NCI-H146 (cell line): ENCODE results near the gene PIN1.
A peak's percentile ranks its signal among the peaks of the same experiment; 100 is the strongest.
"Not testable (repeated sequence)": the region's sequence is repeated elsewhere in the genome, so short reads cannot be mapped to it uniquely, and the experiment has no call there.

ENCODE experiments used
- DNase-seq: peaks from one replicate; lab custom pipeline; 2025; lab: John Stamatoyannopoulos, UW

PIN1 gene

DNA sequence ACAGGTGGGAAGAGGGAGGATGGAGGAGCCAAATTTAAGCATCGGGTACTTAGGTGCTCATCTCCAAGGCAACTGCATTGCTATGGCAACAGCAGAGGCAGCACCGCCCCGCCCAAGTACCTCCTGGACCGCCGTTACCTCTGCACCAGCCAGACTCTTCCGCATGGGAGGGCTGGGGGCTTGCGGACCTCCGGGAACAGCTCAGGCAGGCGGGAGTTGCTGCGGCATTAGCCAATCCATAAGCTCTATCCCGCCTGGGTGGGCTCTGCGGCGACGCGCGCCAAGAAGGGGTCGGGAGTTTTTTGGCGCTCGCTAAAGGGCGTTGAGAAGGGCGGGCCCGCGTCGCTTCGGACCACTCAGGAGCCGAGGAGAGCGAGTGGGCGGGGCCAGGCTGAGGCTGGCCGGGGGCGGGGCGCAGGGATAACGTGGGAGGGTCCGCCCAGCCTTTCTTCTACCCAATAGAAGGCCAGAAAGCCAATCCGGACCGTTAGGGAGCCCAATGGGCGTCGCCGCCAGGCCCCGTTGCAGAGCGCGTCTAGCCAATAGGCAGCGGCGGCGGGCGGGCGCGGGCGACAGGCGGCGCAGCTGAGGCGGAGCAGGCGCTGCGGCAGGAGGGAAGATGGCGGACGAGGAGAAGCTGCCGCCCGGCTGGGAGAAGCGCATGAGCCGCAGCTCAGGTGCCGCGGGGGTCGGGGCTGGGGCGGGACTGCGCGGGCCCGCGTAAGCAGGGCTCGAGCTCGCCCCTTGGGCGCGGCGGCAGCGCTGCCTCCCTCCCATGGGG, at the start of gene PIN1:
TSS of gene PIN1 (plus strand) at position 593 of the 781 bp plus-strand sequence. CDS start at position 620, 27 bp downstream.
- peak; percentile 96 for DNase-seq

DNA sequence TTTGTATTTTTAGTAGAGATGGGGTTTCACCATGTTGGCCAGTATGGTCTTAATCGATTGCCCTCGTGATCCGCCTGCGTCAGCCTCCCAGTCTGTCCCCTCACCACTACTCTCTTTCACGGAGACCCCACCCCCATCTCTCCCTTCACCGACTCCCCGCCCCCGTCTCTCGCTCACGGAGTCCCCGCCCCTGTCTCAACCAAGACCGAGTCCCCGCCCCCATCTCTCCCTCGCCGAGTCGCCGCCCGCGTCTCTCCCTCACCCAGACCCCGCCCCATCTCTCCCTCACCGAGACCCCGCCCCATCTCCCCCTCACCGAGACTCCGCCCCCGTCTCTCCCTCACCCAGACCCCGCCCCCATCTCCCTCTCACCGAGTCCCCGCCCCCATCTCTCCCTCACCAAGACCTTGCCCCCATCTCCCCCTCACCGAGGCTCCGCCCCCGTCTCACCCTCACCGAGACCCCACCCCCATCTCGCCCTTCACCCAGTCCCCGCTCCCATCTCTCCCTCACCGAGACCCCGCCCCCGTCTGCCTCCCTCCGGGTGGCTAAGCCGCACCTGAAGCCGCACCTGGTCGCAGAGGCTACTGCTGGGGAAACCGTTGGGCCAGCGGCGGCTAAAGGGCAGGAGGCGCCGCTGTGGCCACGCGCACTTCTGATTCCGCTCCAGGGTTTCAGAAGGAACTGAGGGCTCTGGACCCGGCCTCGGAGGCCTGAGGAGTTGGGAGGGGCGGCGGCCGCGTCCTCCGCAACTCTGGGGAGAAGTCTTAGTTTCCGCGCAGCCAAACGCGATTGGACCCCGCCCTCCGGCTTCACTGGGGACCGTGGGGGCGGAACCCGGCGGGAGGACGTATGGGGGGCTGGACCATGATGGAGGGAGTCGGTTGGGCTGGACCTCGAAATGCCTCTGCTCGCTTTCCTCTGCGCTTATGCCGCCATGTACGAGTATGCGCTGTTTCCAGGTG, 49.5 kb upstream of the PIN1 start:
- peak; percentile 99 for DNase-seq

DNA sequence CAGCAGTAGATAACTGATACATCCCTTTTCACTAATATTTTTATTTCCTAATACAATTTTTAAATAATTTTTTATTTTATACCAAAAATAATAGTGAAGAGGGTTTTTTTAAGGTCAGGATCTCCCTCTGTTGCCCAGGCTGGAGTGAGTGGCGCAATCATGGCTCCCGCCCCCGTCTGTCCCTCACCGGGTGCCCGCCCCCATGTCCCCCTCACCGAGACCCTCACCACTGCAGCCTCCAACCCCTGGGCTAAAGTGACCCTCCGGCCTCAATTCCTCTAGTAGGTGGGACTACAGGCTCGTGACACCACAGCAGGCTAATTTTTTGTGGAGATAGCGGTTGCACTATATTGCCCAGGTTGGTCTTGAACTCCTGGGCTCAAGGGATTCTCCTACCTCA, 48.8 kb upstream of the PIN1 start:
- DNase-seq = no peak

DNA sequence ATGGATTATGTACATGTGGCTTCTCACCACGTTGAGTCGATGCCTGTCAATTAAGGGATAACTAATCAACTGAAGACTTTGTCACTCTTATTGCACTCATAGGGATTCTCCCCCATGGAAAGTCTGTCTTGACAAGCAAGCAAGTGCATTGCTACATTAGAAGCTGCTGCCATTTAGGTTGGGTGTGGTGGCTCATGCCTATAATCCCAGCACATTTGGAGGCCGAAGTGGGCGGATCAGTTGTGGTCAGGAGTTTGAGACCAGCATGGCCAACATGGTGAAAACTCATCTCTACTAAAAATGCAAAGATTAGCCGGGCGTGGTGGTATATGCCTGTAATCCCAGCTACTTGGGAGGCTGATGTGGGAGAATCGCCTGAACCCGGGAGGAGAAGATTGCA, 48.3 kb upstream of the PIN1 start:
- DNase-seq = no peak

DNA sequence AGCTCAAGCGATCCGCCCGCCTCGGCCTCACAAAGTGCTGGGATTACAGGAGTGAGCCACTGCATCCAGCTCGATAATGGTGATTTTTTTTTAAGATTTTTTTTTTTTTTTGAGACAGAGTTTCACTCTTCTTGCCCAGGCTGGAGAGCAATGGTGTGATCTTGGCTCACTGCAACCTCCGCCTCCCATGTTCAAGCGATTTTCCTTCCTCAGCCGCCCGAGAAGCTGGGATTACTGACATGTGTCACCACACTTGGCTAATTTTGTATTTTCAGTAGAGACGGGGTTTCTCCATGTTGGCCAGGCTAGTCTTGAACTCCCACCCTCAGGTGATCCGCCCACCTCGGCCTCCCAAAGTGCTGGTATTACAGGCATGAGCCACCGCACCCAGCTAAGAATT, 46.5 kb upstream of the PIN1 start:
- not testable (repeated sequence) for DNase-seq

DNA sequence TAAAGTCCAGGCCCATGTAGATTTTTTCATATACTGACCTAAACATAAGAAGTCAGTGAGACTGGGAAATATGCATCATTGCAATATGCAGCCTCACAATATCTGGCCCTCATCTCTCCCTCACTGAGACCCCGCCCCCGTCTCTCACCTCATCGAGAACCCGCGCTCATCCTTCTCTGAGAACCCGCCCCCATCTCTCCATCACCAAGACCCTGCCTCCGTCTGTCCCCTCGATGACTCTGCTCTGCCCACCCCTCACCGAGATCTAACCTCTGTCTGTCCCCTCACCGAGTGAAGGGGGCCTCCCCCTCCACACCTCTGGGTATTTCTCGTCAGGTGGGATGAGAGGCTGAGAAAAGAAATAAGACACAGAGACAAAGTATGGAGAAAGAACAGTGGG, 46.1 kb upstream of the PIN1 start:
- DNase-seq = no peak

DNA sequence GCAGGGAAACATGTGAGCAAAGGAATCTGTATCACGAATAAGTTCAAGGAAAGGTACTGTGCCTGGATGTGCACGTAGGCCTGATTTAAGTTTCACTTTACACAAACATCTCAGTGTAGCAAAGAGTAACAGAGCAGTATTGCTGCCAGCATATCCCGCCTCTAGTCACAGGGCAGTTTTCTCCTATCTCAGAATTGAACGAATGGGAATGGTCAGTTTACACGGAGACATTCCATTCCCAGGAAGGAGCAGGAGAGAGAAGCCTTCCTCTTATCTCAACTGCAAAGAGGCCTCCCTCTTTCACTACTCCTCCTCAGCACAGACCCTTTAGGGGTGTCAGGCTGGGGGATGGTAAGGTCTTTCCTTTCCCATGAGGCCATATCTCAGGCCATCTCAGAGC, 45.5 kb upstream of the PIN1 start:
- not testable (repeated sequence) for DNase-seq

DNA sequence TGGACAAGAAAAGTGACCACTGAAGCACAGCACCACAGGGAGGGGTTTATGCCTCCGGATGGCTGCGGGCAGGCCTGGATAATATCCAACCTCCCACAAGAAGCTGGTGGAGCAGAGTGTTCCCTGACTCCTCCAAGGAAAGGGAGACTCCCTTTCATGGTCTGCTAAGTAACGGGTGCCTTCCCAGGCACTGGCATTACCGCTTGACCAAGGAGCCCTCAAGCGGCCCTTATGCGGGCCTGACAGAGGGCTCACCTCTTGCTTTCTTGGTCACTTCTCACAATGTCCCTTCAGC, 44.1 kb upstream of the PIN1 start:
- DNase-seq = not testable (repeated sequence)

DNA sequence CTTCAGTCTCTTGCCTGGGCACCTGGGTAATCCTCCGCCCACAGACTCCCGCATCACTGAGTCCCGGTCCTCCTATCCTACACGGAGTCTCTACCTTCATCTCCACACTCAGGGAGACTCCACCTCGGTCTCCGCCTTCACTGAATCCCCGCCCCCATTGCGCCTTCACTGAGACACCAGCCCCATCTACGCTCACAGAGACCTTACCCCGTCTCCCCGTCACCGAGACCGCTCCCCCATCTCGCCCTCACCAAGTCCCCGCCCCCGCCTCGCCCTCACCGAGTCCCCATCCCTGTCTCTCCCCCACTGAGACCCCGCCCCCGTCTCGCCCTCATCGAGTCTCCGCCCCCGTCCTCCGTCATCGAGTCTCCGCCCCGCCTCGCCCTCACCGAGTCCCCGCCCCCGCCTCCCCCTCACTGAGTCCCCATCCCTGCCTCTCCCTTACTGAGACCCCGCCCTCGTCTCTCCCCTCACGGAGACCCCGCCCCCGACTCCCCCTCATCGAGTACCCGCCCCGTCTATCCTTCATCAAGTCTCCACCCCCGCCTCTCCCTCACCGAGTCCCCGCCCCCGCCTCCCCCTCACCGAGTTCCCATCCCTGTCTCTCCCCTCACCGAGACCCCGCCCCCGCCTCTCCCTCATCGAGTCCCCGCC, 43.4 kb upstream of the PIN1 start:
- peak; percentile 96 for DNase-seq

DNA sequence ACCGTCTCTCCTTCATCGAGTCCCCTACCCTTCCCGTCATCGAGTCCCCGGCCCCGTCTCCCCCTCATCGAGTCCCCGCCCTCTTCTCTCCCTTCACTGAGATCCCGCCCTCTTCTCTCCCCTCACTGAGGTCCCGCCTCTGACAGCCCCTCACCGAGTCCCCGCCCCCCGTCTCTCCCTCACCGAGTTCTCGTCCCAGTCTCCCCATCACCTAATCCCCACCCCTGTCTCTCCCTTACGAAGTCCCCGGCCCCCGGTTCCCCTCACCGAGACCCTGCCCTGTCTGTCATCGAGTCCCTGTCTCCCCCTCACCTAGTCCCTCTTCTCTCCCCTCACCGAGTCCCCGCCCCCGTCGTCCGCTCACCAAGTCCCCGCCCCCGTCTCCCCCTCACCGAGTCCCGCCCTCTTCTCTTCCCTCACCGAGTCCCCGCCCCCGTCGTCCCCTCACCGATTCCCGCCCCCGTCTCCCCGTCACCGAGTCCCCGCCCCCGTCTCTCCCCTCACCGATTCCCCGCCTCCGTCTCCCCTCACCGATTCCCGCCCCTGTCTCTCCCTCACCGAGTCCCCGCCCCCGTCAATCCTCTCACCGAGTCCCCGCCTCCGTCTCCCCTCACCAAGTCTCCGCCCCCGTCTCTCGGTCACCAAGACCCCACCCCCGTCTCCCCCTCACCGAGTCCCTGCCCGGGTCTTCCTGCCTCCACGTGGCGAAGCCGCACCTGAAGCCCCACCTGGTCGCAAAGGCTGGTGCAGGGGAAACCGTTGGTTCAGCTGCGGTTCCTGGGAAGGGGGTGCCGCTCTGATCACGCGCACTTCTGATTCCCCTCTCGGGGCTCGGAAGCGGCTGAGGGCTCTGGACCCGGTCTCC, 42.7 kb upstream of the PIN1 start:
- peak; percentile 94 for DNase-seq

DNA sequence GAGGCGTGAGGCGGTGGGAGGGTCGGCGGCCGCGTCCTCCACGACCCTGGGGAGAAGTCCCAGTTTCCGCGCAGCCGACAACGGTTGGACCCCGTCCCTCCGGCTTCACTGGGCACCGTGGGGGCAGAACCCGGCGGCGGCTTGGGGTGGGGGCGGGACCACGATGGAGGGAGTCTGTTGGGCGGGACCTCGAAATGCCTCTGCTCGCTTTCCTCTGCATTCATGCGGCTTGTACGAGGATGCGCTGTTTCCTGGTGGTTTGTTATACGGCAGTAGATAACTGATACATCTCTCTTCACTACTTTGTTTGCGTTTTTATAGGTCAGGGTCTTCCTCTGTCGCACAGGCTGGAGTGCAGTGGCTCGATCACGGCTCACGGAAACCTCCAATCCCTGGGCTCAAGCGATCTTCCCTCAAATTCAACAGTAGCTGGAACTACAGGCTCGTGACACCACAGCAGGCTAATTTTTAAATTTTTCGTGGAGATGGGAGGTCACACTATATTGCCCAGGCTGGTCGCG, 42.0 kb upstream of the PIN1 start:
- peak; percentile 53 for DNase-seq

DNA sequence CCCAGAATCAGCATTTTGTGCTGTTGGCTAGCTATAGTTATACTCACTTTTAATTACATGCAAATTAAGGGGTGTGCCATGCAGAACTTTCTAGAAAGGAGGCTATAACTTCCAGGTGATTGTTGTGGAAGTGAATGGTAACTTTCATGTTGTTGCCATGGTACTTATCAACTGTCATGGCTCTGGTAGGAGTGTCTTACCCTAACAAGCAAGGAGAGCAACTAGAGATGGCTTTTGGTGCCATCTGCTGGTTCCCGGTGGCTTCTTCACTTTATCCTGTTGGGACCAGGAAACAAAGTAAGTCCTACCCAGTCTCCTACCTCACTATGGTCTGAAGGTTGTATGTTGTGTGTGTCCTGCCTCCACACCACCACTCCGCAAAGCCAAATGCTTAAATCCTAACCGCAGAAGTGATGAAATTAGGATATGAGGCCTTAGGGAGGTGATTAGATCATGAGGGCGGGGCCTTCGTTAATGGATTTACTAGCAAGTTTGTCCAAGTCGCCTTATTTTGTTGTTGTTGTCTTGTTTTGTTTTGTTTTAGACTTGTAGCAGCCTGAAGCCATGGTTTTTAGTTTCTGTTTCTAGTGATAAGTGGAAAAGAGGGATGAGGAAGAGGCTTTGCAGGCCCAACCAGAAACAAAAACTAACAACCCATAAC, 38.9 kb upstream of the PIN1 start:
- DNase-seq = peak; percentile 72

DNA sequence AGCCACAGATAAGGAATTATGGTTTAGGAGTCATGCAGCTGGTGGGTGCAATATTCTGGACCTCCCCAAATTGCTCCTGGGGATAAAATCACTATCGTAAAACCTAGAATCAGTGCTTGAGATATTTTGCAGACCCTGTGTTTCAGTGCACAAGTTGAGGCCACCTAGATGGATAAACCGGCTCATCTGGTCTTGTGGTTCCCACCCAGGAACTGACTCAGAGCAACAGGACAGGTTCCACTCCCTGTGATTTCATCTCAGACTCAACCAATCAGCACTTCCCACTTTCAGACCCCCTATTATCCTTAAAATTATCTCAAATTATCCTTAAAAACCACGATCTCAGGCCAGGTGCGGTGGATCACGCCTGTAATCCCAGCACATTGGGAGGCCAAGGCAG, 37.2 kb upstream of the PIN1 start:
- DNase-seq = no peak

DNA sequence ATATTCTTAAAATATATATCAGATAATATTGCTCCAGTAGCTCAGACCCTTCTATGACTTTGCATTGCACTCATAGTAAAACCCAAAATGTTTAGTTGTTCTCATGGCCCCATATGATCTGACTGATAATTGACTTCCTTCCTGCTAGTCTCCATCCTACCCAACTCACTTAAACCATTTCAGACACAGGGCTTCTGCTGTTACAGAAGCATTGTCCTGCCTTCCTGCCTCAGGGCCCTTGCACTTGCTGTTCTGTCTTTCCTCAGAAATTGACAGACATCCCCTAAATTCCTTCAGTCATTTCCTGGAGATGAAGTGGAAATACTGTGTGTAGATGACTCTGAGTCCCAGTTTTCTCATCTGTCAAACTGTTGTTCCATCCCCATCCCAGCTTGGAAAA, 36.0 kb upstream of the PIN1 start:
- DNase-seq = no peak

DNA sequence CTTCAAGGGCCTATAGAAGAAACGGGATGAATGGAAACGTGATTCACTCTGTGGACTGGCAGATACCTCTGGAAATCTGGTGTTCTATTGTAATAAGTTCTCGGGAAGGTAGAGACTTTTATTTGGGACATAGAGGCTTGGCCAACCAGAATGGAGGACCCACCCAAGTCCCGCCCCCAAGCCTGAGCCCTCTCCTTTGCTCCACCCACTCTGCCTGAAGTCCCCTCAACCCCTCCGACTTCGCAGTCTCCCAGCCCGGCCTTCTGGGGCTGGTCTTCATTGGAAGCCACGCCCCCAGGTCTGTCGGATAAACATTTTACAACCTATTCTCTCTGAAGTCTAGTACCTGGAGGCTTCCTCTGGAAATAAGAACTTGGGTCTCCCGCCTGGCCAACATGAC, 33.1 kb upstream of the PIN1 start:
- DNase-seq = no peak

DNA sequence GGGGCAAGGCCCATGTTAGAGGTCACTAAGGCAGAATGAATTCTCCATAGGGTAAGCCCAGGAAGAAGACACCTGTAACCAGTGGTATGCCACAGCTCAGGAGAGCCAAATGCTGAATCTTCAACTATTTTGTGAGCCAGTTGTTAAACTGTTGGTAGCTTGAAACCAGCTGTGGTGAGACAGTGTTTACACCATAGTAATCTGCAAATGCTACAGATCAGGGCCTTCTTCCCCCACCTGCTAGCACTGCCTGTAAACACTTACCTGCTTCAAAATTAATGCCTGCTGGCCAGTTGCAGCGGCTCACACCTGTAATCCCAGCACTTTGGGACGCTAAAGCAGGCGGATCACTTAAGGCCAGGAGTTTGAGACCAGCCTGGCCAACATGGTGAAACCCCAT, 28.3 kb upstream of the PIN1 start:
- no peak for DNase-seq

DNA sequence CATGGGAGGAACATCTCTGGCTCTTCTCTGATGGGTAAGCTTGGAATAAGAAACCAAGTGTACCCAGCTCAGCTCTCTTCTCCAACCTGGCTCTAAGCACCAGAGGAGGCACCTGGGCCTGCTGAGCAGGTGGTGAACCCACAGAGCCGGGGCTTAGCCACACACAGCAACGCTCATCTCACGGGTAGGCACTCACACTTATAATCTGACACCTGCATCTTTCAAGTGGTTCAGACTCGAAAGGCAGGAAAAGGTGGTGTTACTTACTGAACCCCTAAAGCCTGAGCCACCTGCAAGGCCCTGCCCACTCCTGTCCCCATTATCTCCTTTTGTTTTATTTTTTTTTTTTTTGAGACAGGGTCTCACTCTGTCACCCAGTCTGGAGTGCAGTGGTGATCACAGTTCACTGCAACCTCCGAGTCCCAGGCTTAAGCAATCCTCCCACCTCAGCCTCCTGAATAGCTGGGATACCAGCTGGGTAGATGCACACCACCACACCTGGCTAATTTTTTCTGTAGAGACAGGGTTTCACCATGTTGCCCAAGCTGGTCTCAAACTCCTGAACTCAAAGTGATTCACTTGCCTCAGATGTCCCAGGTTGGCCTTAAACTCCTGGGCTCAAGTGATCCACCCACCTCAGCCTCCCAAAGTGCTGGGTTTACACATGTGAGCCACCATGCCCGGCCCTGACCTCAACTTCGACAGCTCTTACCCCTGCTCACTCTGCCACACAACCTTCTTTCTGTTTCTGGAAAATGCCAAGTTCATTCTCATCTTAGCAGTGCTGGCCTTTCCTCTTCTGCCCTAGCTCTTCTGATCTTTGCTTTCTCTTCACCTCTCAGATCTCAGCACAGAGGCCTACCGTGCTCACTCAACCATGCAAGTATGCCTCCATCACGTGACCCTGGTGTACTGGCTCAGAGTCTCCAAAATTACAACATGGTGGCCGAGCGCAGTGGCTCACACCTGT, 26.0 kb upstream of the PIN1 start:
- DNase-seq = no peak

DNA sequence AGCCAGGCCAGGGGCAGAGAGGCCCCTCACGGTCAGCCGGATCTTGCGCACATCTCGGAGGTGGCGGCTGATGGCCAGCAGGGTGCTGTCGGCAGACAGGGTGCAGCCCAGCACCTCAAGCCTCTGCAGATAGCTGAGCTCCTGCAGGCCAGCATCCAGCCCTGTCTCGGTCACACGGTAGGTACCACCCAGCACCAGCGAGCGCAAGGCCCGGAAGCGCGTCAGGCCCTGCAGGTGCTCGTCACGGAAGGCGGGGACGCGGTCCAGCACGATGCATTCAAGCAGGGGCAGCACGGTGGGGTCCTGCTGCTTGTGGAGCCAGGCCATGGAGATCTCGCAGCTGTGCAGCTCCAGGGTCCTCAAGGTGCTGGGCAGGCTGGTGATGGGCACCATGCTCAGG, 24.0 kb upstream of the PIN1 start:
- DNase-seq = no peak

DNA sequence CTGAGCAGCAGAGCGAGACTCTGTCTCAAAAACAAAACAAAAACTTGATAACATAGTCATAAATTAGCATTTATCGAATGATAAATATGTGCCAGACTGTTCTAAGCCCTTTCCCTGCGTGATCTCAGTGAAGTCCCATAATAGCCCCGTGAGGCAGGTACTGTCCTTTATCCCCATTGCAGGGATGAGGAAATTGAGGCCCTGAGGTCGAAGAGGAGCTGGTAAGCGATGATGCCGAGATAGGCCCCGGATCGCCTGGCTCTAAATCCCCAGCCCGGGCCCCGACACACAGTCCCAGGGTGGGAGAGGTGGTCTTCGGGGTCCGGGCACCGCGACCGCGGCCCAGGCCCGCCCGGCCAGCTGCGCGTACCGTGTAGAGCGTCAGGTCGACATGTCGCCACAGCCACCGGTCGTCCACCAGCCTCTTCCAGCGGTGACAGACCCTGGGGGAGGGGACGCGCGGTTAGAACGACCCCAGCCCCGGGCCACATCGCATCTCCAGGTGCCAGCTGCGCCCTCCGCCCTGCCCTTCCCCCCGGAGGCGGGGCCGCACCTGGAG, 16.9 kb upstream of the PIN1 start:
- no peak for DNase-seq
